Measurements from ENCODE around the gene PREP. TPM values are rescaled to one million over a fixed set of nuclear protein-coding genes. Genes with fewer than 3 reads are reported as not detected.

The PREP gene
- 16.4 and 17.2 TPM in 2 replicates for total RNA-seq

GRCh38 chr6:105402939-105403935 lies at the start of gene PREP:
Gene PREP (minus strand): TSS chr6:105403082. CDS start chr6:105402891, 191 bp downstream.

Other genes with a start within 250 kb of the PREP start
- gene POPDC3, start 223.1 kb downstream of the PREP start, total RNA-seq: 0.34 and 1.3 TPM in 2 replicates